GM18511 (cell line): ENCODE measurements around the gene KCNMB2.
A peak's percentile ranks its signal among the peaks of the same experiment; 100 is the strongest.

Experiments
- ATAC-seq: cut with Tn5 transposase; IDR thresholded peaks from one replicate; pipeline ENCODE4 v1.9.1; 2021; ENCODE audit warnings: mild to moderate bottlenecking, moderate library complexity; ENCODE audit not compliant: unreplicated experiment

The KCNMB2 gene

GRCh38 chr3:178536211-178537079 lies at the start of gene KCNMB2:
Gene KCNMB2 (plus strand): TSS chr3:178536436.
- ATAC-seq: peak; percentile 40

- no peak for ATAC-seq
Observed at GRCh38 chr3:178486903-178487302, 49.3 kb upstream of the KCNMB2 start.

GRCh38 chr3:178487752-178488151 lies 48.5 kb upstream of the KCNMB2 start:
- ATAC-seq: no peak

- no peak for ATAC-seq
Observed at GRCh38 chr3:178491751-178492150, 44.5 kb upstream of the KCNMB2 start.

- no peak for ATAC-seq
Observed at GRCh38 chr3:178492491-178492890, 43.7 kb upstream of the KCNMB2 start.

GRCh38 chr3:178494386-178494785 lies 41.9 kb upstream of the KCNMB2 start:
- ATAC-seq: no peak

GRCh38 chr3:178496911-178497310 lies 39.3 kb upstream of the KCNMB2 start:
- ATAC-seq: no peak

GRCh38 chr3:178498871-178499270 lies 37.4 kb upstream of the KCNMB2 start:
- ATAC-seq: no peak

- ATAC-seq: no peak
Observed at GRCh38 chr3:178500631-178501030, 35.6 kb upstream of the KCNMB2 start.

GRCh38 chr3:178504128-178504527 lies 32.1 kb upstream of the KCNMB2 start:
- no peak for ATAC-seq

GRCh38 chr3:178505832-178506231 lies 30.4 kb upstream of the KCNMB2 start:
- ATAC-seq: no peak

GRCh38 chr3:178507507-178508442 lies 28.5 kb upstream of the KCNMB2 start:
- no peak for ATAC-seq

- ATAC-seq: no peak
Observed at GRCh38 chr3:178508443-178508825, 27.8 kb upstream of the KCNMB2 start.

- no peak for ATAC-seq
Observed at GRCh38 chr3:178510496-178510895, 25.7 kb upstream of the KCNMB2 start.

GRCh38 chr3:178512647-178513046 lies 23.6 kb upstream of the KCNMB2 start:
- ATAC-seq: no peak

- peak; percentile 34 for ATAC-seq
Observed at GRCh38 chr3:178513546-178514380, 22.5 kb upstream of the KCNMB2 start.

- ATAC-seq: no peak
Observed at GRCh38 chr3:178514401-178514800, 21.8 kb upstream of the KCNMB2 start.

GRCh38 chr3:178515076-178515744 lies 21.0 kb upstream of the KCNMB2 start:
- ATAC-seq: peak; percentile 29

GRCh38 chr3:178517665-178518334 lies 18.4 kb upstream of the KCNMB2 start:
- no peak for ATAC-seq
